ENCODE results near the gene CMBL. TPM values are rescaled to one million over a fixed set of nuclear protein-coding genes. Genes with fewer than 3 reads are reported as not detected.
A peak's percentile ranks its signal among the peaks of the same experiment; 100 is the strongest.

CMBL gene
- polyA plus RNA-seq, 6 donors from 2014 or later, result not detected

DNA sequence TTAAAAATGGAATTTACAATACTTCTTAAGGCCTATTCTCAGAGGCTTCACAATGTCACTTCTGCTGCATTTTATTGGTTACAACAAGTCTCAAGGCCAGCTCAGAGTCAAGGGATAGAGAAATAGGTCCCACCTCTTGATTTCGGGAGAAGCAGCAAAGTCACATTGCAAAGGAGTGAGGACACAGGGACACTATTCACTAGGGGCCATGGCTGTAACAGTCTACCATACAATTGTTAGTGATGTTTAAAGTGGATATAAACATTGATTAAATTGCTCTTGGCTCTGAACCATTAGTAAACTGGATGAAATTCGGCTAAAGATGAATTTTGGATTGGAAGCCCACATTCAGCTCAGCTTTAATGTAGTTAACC lies 21.7 kb upstream of the CMBL start:
- Mint-ChIP-seq H3K4me1 (peaks cover 7 to 10% (median 7%) of the 10 kb centered on the region in 3 donors), H3K27me3 (peaks cover 44 to 52% (median 47%) of the 10 kb centered on the region in 3 donors), H3K4me3 (no peak overlapping the region), H3K27ac (no peak overlapping the region), H3K9me3 (no peaks in the 10 kb centered on the region), H3K36me3 (no peaks in the 10 kb centered on the region)
- DNase-seq (no peak), ATAC-seq (ENCODE audit: low read depth in 2 of 2) (no peak)

DNA sequence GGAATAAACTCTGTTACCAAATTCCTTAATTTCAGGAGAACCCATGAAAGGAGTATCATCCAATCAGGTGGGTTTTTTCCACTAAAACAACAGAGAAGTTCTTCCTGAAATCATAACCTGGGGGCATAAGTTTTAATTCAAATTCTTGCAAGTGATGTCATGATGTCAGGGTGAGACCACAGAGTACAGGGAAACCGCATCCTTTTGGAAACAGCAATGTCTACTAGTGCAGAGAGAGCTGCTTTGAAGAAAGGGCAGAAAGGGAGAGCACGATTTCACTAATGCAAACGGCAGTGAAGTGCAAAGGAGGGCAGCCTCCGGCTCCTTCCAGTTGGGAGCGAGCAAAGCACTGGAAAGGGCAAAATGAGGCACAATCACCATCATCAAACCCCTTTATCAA lies 20.6 kb upstream of the CMBL start:
- H3K27ac Mint-ChIP-seq, result no peak overlapping the region
- no peak overlapping the region for H3K4me3 Mint-ChIP-seq
- peaks cover 36 to 43% (median 41%) of the 10 kb centered on the region in 3 donors for H3K27me3 Mint-ChIP-seq
- ATAC-seq (ENCODE audit: low read depth in 2 of 2) (no peak), DNase-seq (no peak)
- H3K9me3 Mint-ChIP-seq, result no peaks in the 10 kb centered on the region
- peaks cover 2 to 5% (median 4%) of the 10 kb centered on the region in 3 donors for H3K4me1 Mint-ChIP-seq
- no peaks in the 10 kb centered on the region for H3K36me3 Mint-ChIP-seq

DNA sequence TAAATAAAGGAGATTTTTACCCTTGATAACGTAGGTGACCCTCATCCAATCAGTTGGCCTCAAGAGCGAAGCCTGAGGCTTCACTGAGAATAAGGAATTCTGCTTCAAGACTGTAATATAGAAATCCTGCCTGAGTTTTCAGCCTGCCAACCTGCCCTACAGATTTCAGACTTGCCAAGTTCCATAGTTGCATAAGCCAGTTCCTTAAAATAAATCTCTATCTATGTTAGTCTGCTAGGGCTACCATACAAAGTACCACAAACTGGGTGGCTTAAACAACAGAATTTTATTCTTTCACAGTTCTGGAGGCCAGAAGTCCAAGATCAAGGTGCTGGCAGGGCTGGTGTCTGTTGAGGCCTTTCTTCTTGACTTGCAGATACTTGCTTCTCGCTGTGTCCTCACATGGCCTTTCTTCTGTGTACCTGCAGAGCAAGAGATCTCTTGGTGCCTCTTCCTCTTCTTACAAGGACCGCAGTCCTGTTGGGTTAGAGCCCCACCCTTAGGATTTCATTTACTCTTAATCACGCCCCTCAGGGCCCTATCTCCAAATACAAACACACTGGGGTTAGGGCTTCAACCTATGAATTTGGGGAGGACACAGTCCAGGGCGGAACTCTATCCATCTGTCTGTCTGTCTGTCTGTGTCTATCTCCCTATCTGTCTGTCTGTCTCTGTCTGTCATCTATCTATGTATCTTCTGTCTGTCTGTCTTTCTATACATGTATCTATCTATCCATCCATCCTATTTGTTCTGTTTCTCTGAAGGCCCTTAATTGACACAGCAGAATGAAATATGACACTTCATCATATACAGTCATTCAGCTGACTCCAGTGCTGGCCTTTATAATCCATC lies 17.0 kb upstream of the CMBL start:
- no peak for ATAC-seq (ENCODE audit: low read depth in 2 of 2)

DNA sequence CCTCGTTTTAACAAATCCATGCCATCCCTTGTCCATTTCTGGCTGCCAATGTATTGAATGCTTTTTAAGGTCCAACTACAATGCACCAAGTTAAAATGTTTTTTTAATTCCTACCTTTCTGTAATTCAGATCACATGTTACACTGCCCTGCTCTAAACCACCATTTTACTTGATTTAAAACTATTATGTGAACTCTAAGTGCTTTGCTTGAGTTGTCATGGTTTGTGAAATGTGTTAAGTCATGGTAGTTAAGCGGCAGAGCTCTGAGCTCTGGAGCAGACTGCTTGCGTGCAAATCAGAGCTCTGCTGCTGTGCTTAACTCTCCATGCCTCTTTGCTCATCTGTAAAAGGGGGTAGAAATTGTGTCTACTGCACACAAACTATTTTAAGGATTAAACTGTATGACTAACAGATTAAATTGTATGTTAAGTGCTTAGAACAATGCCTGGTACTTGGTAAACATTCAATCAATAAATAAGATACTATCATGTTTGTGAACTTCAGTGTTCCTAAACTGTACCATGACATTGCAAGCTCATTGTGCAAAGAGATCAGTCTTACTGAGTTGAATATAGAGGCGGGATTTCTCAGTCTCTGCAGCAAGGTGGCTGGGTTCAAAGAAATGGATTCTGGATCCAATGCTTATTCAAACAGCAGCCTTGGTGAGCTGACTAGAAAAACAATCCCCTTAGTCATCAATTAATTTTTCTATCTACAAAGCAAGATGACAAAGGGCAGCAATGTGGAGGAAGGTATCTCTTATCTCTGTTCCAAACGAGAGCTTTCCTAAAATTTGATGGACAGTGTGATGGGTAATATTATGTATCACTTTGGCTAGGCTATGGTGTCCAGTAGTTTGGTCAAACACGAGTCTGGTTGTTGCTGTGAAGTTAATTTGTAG lies 16.1 kb upstream of the CMBL start:
- DNase-seq (no peak), ATAC-seq (ENCODE audit: low read depth in 2 of 2) (no peak)
- H3K4me3 Mint-ChIP-seq, result no peak overlapping the region
- peaks cover 0 to 5% (median 4%) of the 10 kb centered on the region in 3 donors for H3K27me3 Mint-ChIP-seq
- H3K27ac Mint-ChIP-seq, result no peak overlapping the region
- H3K4me1 Mint-ChIP-seq, result peaks cover 0 to 2% (median 0%) of the 10 kb centered on the region in 3 donors
- H3K36me3 Mint-ChIP-seq, result no peaks in the 10 kb centered on the region
- H3K9me3 Mint-ChIP-seq, result no peaks in the 10 kb centered on the region

More for the DNA sequence above, 17.0 kb upstream of the CMBL start:
- no peak for DNase-seq
- Mint-ChIP-seq H3K9me3 (no peaks in the 10 kb centered on the region), H3K36me3 (no peaks in the 10 kb centered on the region), H3K4me3 (no peak overlapping the region), H3K27ac (peak overlapping the region in 1 of 6 donors; percentile 54), H3K4me1 (peaks cover 0 to 2% (median 0%) of the 10 kb centered on the region in 3 donors), H3K27me3 (peaks cover 0 to 14% (median 8%) of the 10 kb centered on the region in 3 donors)

DNA sequence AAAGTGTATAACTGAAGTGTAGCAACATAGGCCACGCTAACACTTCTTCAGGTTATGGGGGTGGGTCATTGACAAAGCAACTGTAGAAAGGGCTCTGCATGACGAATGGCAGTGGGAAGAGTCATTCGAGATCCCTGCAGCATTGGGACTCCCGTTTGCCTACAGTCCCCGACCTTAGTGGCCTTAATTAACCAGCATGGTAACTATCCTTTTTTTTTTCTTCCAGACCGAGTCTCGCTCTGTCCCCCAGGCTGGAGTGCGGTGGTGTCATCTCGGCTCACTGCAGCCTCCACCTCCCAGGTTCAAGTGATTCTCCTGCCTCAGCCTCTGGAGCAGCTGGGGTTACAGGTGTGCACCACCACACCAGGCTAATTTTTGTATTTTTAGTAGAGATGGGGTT lies 14.2 kb upstream of the CMBL start:
- Mint-ChIP-seq H3K9me3 (no peaks in the 10 kb centered on the region), H3K27me3 (peaks cover 4 to 15% (median 5%) of the 10 kb centered on the region in 3 donors), H3K27ac (no peak overlapping the region), H3K36me3 (no peaks in the 10 kb centered on the region), H3K4me3 (no peak overlapping the region), H3K4me1 (peaks cover 0 to 2% (median 0%) of the 10 kb centered on the region in 3 donors)
- DNase-seq, result no peak
- no peak for ATAC-seq (ENCODE audit: low read depth in 2 of 2)

DNA sequence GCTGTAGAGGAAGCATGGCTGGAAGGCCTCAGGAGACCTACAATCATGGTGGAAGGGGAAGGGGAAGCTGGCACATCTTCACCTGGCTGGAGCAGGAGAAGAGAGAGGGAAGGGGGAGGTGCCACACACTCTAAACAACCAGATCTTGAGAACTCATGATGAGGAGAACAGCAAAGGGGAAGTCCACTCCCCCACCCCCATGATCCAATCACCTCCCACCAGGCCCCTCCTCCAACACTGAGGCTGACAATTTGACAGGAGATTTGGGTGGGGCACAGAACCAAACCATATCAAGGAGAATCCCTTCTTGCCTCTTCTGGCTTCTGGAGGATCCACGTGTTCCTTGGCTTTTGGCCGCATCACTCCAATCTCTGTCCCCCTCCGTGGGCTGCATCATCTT lies 13.1 kb upstream of the CMBL start:
- DNase-seq (no peak), ATAC-seq (ENCODE audit: low read depth in 2 of 2) (no peak)
- Mint-ChIP-seq H3K27me3 (peaks cover 5 to 18% (median 11%) of the 10 kb centered on the region in 3 donors), H3K36me3 (no peaks in the 10 kb centered on the region), H3K4me1 (peaks cover 0 to 2% (median 0%) of the 10 kb centered on the region in 3 donors), H3K27ac (no peak overlapping the region), H3K4me3 (no peak overlapping the region), H3K9me3 (no peaks in the 10 kb centered on the region)

DNA sequence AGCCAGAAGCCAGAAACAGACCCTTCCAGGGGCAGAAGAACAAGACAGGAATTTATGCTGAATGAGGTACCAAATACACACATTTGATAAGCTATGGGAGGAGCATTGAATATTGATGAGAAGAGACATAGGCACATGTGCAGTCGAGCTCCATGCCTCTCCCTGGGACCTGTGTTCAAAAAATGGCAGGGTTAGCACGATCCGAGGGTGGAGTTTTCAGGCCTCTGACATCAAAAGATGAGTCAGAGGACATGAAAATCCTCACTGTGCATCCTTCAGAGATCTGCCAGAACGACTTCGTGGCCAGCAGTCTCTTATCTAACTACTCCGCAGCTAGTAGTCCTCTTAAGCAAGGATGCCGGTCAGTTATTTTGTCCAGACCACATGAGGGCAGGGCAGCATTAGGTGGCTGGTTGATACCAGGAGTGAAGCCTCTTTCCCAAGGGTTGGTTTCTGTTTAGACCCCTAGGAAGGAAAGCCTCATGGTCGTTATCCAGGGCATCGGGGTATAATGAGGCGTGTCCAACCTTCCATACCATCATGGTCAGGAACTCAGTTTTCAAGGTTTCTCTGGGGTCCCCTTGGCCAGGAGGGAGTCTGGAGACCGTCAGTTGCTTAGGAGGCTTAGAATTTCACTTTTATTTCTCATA lies 11.6 kb upstream of the CMBL start:
- peaks cover 5 to 18% (median 7%) of the 10 kb centered on the region in 3 donors for H3K27me3 Mint-ChIP-seq
- DNase-seq (no peak), ATAC-seq (ENCODE audit: low read depth in 2 of 2) (no peak)
- no peak overlapping the region for H3K27ac Mint-ChIP-seq
- H3K9me3 Mint-ChIP-seq, result no peaks in the 10 kb centered on the region
- H3K4me1 Mint-ChIP-seq, result peaks cover 0 to 2% (median 0%) of the 10 kb centered on the region in 3 donors
- H3K36me3 Mint-ChIP-seq, result no peaks in the 10 kb centered on the region
- peak overlapping the region in 1 of 8 donors; percentile 21 for H3K4me3 Mint-ChIP-seq

DNA sequence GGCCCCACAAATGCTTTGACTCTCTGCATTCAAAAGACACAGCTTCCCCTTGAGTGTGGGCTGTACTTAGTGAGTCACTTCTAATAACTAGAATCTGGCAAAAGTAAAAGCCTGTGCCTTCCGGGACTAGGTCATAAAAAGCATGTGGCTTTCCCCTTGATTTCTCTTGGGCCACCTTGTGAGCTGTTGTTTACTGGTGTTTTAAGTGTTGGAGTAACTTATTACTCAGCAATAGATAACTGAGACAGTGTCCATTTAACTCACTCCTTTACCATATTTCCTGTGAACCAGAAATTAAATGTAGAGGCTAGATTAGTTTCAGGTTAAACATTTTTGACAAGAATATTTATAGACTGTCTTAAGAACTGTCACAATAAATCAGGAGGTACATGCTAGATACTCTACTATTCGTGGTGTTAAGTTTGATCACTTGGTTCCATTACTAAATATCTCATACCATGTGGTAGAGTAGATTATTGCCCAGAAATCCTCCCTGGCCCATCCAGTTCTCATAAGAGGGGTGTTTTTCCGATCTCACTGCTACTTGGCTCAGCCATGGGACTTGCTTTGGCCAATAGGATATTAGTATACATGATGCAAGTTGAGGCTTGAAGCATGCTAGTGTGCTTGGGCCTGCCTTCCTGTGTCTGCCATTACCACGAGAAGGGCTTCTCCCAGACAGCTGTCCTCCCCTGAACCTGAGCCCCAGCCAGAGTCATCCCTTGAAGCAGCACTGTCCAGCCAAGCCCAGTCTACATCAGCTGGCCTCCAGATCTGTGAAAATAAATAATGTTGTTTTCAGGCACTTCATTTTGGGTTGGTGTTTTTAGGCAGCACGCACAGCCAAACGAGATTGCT lies 10.4 kb upstream of the CMBL start:
- no peak overlapping the region for H3K27ac Mint-ChIP-seq
- ATAC-seq (ENCODE audit: low read depth in 2 of 2), result no peak
- H3K4me1 Mint-ChIP-seq, result peaks cover 0 to 2% (median 0%) of the 10 kb centered on the region in 3 donors
- no peaks in the 10 kb centered on the region for H3K36me3 Mint-ChIP-seq
- DNase-seq, result no peak
- no peaks in the 10 kb centered on the region for H3K9me3 Mint-ChIP-seq
- peaks cover 5 to 18% (median 12%) of the 10 kb centered on the region in 3 donors for H3K27me3 Mint-ChIP-seq
- H3K4me3 Mint-ChIP-seq, result no peak overlapping the region

DNA sequence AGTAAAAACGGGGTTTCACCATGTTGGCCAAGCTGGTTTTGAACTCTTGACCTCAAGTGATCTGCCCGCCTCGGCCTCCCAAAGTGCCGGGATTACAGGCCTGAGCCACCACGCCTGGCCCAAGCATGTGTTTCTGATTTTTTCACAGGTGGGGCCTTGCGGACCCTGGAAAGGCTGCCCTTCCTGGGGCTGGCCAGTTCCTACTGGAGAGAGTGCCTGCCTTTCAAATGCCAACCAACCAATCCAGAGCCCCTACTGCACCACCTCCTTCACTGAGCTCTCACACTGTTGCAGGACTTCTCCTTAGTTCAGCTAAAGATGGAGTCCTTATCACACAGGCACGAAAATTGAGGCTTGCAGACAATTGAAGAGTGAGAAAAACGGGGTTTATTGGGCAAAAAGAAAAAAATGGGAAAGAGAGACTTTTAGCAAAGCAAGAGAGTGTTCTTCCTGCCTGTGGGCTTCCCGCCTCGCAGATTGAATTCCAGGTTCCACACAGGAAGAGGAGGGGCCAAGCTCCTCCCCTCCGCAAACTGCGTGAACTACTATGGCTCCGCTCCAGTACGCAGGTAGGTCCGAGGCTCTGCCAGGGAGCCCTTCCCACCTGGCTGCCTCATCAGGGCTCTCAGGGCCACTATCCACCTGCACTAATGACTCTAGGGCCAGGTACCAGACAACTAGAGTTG lies 8.3 kb upstream of the CMBL start:
- ATAC-seq (ENCODE audit: low read depth in 2 of 2), result no peak
- Mint-ChIP-seq H3K9me3 (no peaks in the 10 kb centered on the region), H3K4me1 (peaks cover 0 to 2% (median 0%) of the 10 kb centered on the region in 3 donors), H3K27me3 (peaks cover 5 to 29% (median 16%) of the 10 kb centered on the region in 3 donors), H3K27ac (no peak overlapping the region), H3K36me3 (no peaks in the 10 kb centered on the region), H3K4me3 (no peak overlapping the region)
- DNase-seq, result no peak

DNA sequence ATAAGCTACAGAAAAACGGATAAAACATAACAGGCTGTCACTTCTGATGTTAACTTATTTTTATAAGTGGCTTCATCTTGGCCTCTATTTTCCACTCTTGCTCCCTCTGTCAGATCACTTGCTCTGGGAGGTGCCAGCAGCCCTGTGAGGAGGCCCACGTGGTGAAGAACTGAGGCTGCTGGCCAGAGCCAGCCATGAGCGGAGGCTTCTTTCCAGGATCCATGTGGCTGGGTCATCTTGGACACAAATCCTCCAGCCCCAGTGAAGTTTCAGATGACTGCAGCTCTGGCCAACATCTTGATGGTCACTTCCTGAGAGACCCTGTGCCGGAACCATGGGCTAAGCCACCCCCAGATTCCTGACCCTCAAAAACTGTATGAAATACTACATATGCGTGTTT lies 7.5 kb upstream of the CMBL start:
- DNase-seq (no peak), ATAC-seq (ENCODE audit: low read depth in 2 of 2) (no peak)
- Mint-ChIP-seq H3K27me3 (peaks cover 5 to 31% (median 16%) of the 10 kb centered on the region in 3 donors), H3K9me3 (no peaks in the 10 kb centered on the region), H3K4me3 (no peak overlapping the region), H3K27ac (no peak overlapping the region), H3K4me1 (no peaks in the 10 kb centered on the region), H3K36me3 (no peaks in the 10 kb centered on the region)

DNA sequence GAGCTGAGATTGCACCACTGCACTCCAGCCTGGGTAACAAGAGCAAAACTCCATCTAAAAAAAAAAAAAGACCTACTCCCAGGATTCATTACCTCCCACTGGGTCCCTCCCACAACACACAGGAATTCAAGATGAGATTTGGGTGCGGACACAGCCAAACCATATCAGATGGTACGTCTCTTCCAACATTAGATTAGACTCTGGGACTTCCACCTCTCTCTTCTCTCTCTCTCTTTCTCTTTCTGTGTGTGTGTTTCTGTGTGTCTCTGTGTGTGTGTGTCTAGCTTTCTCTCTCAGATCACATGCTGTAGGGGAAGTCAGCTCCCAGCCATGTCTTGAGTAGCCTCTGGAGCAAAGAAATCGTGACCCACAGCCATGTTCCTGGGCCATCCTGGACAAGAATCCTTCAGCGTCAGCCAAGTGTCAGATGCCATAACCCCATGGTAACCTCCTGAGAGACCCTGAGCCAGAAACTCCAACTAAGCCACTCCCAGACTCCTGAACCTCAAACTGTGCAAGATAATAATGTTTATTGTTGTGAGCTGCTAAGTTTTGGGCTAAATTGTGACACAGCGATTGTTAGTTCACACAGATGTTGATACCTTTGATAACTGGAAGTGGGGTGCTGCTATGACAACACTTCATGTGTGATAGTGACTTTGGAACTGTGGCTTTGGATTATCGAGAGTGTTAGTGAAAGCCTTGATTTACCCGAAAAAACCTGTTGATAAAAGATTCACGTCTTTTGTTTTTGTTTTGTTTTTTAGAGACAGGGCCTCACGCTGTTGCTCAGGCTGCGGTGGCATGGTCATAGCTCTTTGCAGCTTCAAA lies 4.1 kb upstream of the CMBL start:
- Mint-ChIP-seq H3K4me1 (peaks cover 7 to 8% (median 7%) of the 10 kb centered on the region in 3 donors), H3K9me3 (no peaks in the 10 kb centered on the region), H3K36me3 (peaks cover 0 to 8% of the 10 kb centered on the region in 2 donors), H3K27me3 (peaks cover 20 to 34% (median 23%) of the 10 kb centered on the region in 3 donors), H3K4me3 (no peak overlapping the region), H3K27ac (no peak overlapping the region)
- ATAC-seq (ENCODE audit: low read depth in 2 of 2) (no peak), DNase-seq (no peak)

Measured in naive B cell (primary cell).